NT2/D1 (cell line): ENCODE results near the gene TTBK1.

Experiments used
- YY1 ChIP-seq: IDR thresholded peaks from 2 replicates; pipeline ENCODE4 v1.6.1; 2011; ENCODE audit not compliant: insufficient read length, insufficient read depth
- ZNF274 ChIP-seq: IDR thresholded peaks from 2 replicates; pipeline ENCODE4 v1.6.1; 2011; ENCODE audit warnings: mild to moderate bottlenecking, low read depth, low read length

- TF ChIP-seq YY1 (no peak), ZNF274 (no peak)
Observed at GRCh38 chr6:43308990-43309477, 65.8 kb downstream of the TTBK1 start.
